Thoracic aorta (tissue), 2 donors: ENCODE measurements around the gene TLN1. TPM values are rescaled to one million over a fixed set of nuclear protein-coding genes. Genes with fewer than 3 reads are reported as not detected.

Experiments
- ATAC-seq: fragments of 150-250 bp; one replicate; pipeline ENCODE4 v1.8.0; 2017; ENCODE audit warnings: low read depth; ENCODE audit not compliant: insufficient number of reproducible peaks, low FRiP score
- DNase-seq: peaks from one replicate; pipeline ENCODE4 v3.0.0-alpha.2; 2020; ENCODE audit warnings: low spot score
- H3K27ac ChIP-seq, 2 donors: fragments of 200-600 bp; sonication (generic); 1 replicate in 1 of 2; 2 replicates in 1 of 2; pipeline ENCODE4 v1.5.1; 2016; ENCODE audit warnings: mild to moderate bottlenecking in 2 of 2, moderate library complexity in 2 of 2
- H3K27me3 ChIP-seq: fragments of 200-600 bp; sonication (generic); replicated peaks from 2 replicates; pipeline ENCODE4 v1.6.0; 2016; ENCODE audit warnings: mild to moderate bottlenecking; ENCODE audit not compliant: insufficient read depth
- H3K36me3 ChIP-seq: fragments of 200-600 bp; sonication (generic); one replicate; pipeline ENCODE4 v1.5.1; 2016
- H3K4me1 ChIP-seq, 2 donors: fragments of 200-600 bp; sonication (generic); 1 replicate in 1 of 2; 2 replicates in 1 of 2; pipeline versions ENCODE4 v1.5.1 to v1.6.0; 2016; ENCODE audit warnings: low read depth in 2 of 2, mild to moderate bottlenecking in 1 of 2; ENCODE audit not compliant: control insufficient read depth in 1 of 2
- H3K4me3 ChIP-seq: fragments of 200-600 bp; sonication (generic); 2 replicates; pipeline ENCODE4 v1.5.1; 2016; ENCODE audit warnings: mild to moderate bottlenecking
- H3K9me3 ChIP-seq: fragments of 200-600 bp; sonication (generic); 2 replicates; pipeline ENCODE4 v1.5.1; 2016
- total RNA-seq, 2 donors: library from RNA; depleted of rRNA; stranded (reverse); fragments of >200 nt; gene quantifications; one replicate each; pipeline versions ENCODE4 v1.1.0 to v1.2.3, GENCODE V29; 2016
- TF ChIP-seq, protein P1 (sequence below): fragments of 200-600 bp; sonication (generic); IDR thresholded peaks from one replicate; pipeline ENCODE4 v1.5.1; 2019; ENCODE audit warnings: antibody characterized with exemption

The TLN1 gene
- total RNA-seq, 2 donors from 2014 or later = 889 to 1,019 TPM

DNA sequence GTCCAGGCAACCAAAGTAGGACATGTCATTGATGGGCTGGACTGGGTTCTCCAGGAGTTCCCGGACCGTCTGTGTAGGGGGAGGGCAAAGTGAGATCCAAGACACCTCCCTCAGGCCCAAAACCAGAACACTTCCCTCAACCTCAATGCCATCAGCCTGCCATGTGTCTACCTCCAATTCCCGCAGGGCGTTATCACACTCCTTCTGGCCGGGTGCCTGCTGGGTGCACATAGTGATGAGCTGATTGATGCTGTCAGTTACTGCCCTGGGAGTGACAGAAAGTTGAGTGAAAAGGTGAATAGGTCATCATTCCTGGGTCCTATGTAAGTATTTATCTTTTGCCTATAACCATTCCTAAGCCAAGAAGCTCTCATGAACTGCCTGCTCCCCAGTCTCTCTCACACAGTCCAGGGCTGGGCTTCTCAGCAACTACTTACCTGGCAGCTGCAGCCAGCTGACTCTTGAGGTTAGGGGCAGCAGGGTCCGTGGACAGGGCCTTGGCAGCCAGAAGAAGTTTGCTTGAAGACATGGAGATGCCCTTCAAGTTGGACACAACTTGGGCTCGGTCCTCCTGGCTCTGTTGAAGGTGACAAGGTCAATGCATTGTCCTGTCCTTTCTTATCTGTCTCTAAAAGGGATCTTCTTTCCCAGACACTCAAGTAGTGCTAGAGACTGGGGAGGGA is 21.0 kb downstream of the TLN1 start:
- H3K27ac ChIP-seq = peak overlapping the region; percentile 10 to 19
- no peak overlapping the region for H3K4me3 ChIP-seq
- peaks cover 91% of the 10 kb centered on the region for H3K36me3 ChIP-seq
- ATAC-seq = no peak
- H3K9me3 ChIP-seq = no peaks in the 10 kb centered on the region
- TF ChIP-seq, protein P1, sequence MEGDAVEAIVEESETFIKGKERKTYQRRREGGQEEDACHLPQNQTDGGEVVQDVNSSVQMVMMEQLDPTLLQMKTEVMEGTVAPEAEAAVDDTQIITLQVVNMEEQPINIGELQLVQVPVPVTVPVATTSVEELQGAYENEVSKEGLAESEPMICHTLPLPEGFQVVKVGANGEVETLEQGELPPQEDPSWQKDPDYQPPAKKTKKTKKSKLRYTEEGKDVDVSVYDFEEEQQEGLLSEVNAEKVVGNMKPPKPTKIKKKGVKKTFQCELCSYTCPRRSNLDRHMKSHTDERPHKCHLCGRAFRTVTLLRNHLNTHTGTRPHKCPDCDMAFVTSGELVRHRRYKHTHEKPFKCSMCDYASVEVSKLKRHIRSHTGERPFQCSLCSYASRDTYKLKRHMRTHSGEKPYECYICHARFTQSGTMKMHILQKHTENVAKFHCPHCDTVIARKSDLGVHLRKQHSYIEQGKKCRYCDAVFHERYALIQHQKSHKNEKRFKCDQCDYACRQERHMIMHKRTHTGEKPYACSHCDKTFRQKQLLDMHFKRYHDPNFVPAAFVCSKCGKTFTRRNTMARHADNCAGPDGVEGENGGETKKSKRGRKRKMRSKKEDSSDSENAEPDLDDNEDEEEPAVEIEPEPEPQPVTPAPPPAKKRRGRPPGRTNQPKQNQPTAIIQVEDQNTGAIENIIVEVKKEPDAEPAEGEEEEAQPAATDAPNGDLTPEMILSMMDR = no peak
- no peak for DNase-seq
- H3K4me1 ChIP-seq = peaks cover 0 to 2% of the 10 kb centered on the region in 2 donors
- H3K27me3 ChIP-seq = no peaks in the 10 kb centered on the region

DNA sequence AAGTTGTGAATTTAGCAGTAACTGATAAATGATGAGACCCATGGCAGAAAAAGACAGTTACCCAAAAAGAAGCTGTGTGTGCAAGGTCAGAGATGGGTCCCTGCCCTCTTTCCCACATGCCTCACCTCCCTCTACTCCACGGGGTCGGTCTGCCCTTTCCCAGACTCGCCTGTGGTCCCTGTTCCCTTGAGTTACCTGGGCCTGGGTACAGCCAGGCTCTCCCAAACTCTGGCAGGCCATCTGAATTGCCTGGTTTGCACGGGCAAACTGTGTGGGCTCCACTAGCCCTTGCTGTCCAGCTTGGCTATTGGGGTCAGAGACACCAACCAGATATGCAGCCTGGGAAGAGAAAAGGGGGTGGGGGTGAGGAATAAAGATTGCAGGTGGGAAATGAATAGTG is 23.8 kb downstream of the TLN1 start:
- Histone ChIP-seq H3K4me1 (no peaks in the 10 kb centered on the region), H3K36me3 (peaks cover 92% of the 10 kb centered on the region), H3K4me3 (no peak overlapping the region), H3K9me3 (no peaks in the 10 kb centered on the region), H3K27ac (peak overlapping the region; percentile 34 to 42), H3K27me3 (no peaks in the 10 kb centered on the region)
- ATAC-seq = no peak
- DNase-seq = no peak
- TF ChIP-seq, protein P1 = no peak

DNA sequence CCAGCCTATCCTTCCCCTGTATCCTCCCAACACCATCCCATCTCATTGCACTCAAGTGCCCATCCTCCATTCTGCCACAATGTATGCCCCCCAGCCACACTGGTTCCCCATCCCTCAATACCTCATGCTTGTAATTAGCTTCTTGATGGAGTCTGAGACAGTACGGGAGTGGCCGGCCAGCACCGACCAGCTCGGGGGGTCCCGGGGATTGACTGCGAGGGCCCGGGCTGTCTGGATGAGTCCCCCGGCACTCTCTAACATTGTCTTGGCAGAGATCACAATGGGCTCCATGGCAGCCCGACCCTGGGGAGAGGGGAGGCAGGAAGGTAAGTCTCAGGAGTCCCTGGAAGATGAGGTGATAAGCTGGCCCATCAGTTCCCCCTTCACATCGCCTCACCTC is 25.0 kb downstream of the TLN1 start:
- Histone ChIP-seq H3K9me3 (no peaks in the 10 kb centered on the region), H3K4me1 (no peaks in the 10 kb centered on the region), H3K36me3 (peaks cover 92% of the 10 kb centered on the region), H3K27me3 (no peaks in the 10 kb centered on the region), H3K4me3 (no peak overlapping the region), H3K27ac (peak overlapping the region; percentile 34 to 42)
- TF ChIP-seq, protein P1 = no peak
- ATAC-seq = no peak
- DNase-seq = no peak

DNA sequence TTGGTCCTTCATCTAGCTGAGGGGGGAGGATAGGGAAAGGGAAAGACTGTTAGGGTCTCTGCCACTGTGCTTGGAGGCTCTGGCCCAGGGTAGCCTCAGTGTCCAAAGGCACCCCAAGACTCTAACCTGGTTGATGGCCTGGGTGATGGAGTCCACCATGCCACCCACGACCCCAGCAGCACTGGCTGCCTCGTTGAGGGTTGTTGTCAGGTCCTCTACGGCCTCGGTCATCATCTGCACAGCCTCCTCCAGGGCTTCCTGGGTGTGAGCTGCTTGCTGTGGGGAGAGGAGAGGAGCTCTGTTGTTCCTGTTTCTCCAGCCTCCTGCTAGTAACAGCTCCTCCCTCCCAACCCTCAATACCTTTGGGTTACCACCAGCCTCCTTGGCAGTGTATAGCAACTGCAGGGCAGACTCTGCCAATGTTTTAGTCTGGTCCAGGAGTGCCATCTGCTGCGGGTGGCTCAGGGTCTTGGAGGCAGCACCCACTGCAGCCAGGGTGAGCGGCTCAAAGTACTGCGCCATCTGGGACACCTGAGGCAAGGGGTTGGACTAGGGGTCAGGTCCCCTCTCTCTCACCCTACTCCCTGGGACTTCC is 26.1 kb downstream of the TLN1 start:
- TF ChIP-seq, protein P1 = no peak
- peaks cover 92% of the 10 kb centered on the region for H3K36me3 ChIP-seq
- H3K4me3 ChIP-seq = no peak overlapping the region
- H3K4me1 ChIP-seq = no peaks in the 10 kb centered on the region
- DNase-seq (no peak), ATAC-seq (no peak)
- H3K9me3 ChIP-seq = no peaks in the 10 kb centered on the region
- no peaks in the 10 kb centered on the region for H3K27me3 ChIP-seq
- peak overlapping the region in 1 of 2 donors; percentile 34 for H3K27ac ChIP-seq

DNA sequence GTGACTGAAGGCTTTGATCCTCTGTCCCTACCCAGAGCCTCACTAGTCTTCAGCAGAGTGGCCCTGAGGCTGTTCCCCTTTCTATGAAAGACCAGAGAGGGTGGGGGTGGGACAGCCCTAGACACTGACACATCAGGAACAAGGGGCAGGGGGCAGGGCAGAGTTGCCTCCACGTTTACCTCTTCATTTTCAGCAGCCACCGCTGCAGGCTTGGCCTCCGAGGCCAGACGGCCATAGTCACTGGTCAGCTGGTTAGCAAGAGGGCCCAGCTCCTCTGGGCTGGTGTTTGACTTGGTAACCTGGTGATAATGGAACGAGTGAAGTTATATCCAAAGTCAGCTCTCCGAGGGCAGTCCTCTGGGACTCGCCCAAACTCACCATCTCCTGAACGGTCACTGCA is 26.6 kb downstream of the TLN1 start:
- no peak for ATAC-seq
- Histone ChIP-seq H3K4me3 (no peak overlapping the region), H3K4me1 (no peaks in the 10 kb centered on the region), H3K27ac (peak overlapping the region in 1 of 2 donors; percentile 34), H3K27me3 (no peaks in the 10 kb centered on the region), H3K36me3 (peaks cover 91% of the 10 kb centered on the region), H3K9me3 (no peaks in the 10 kb centered on the region)
- TF ChIP-seq, protein P1 = no peak
- DNase-seq = no peak
